Testis (tissue), 2 donors: ENCODE data around the gene ZFYVE28.

Experiments
- POLR2A ChIP-seq: fragments of 450-650 bp; IDR thresholded peaks from one replicate; pipeline ENCODE4 v1.6.1; 2017; ENCODE audit warnings: antibody characterized with exemption, mild to moderate bottlenecking, moderate library complexity
- TF ChIP-seq, protein P1 (sequence below), 3 experiments: fragments of 450-650 bp in 2 of 3; fragments of 200-600 bp in 1 of 3; sonication (generic) in 1 of 3; IDR thresholded peaks; one replicate each; pipeline ENCODE4 v1.5.1; 2016 to 2019; ENCODE audit warnings: antibody characterized with exemption in 3 of 3, mild to moderate bottlenecking in 2 of 3, moderate library complexity in 1 of 3

DNA sequence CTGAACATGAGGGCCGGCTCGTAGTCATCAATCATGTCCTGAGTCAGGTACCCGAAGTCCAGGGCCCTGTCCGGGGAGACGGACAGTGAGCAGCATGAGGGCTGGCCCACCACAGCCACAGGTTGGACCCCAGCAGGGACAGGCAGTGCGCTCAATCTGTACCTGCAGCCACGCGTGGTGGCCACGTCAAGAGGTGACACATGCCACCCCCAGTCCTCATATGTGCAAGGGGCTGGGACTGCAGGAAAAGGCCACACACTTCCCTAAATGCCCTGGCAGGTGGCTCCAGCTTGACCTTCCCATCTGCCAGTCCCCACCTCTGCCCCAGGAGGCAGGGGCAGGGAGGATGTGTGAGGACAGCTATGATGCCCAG is 82.7 kb downstream of the ZFYVE28 start:
- TF ChIP-seq, protein P1, sequence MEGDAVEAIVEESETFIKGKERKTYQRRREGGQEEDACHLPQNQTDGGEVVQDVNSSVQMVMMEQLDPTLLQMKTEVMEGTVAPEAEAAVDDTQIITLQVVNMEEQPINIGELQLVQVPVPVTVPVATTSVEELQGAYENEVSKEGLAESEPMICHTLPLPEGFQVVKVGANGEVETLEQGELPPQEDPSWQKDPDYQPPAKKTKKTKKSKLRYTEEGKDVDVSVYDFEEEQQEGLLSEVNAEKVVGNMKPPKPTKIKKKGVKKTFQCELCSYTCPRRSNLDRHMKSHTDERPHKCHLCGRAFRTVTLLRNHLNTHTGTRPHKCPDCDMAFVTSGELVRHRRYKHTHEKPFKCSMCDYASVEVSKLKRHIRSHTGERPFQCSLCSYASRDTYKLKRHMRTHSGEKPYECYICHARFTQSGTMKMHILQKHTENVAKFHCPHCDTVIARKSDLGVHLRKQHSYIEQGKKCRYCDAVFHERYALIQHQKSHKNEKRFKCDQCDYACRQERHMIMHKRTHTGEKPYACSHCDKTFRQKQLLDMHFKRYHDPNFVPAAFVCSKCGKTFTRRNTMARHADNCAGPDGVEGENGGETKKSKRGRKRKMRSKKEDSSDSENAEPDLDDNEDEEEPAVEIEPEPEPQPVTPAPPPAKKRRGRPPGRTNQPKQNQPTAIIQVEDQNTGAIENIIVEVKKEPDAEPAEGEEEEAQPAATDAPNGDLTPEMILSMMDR (IDR thresholded peaks at IDR 0.05): no peak
- TF ChIP-seq POLR2A: no peak
